CD4-positive, alpha-beta T cell (primary cell): Measurements from ENCODE around the gene RPS15. TPM values are rescaled to one million over a fixed set of nuclear protein-coding genes. Genes with fewer than 3 reads are reported as not detected.

Source experiments
- ATAC-seq: fragments of 200-7000 bp; cut with Tn5 transposase; one replicate; pipeline ENCODE4 v1.10.0; 2022; ENCODE audit warnings: mild to moderate bottlenecking; ENCODE audit not compliant: poor library complexity
- CTCF ChIA-PET: fragments of 350-600 bp; sonication (Branson Sonifier 250); formaldehyde crosslinking; loops from one replicate; lab custom pipeline; 2021; ENCODE audit warnings: antibody characterized with exemption, inconsistent platforms; lab: Charles Lee
- POLR2A ChIA-PET: fragments of 350-600 bp; sonication (Branson Sonifier 250); formaldehyde crosslinking; loops from one replicate; lab custom pipeline; 2021; ENCODE audit warnings: antibody characterized with exemption, inconsistent platforms; lab: Charles Lee
- DNase-seq, 14 experiments: peaks; one replicate each; pipeline ENCODE4 v3.0.0-alpha.2; 2013 to 2020; ENCODE audit warnings: mixed read lengths in 2 of 14
- H3K27ac ChIP-seq, 2 donors: one replicate each; pipeline versions ENCODE4 v1.5.1 to v1.7.0; 2013; ENCODE audit warnings: low read length in 2 of 2, low read depth in 1 of 2, mild to moderate bottlenecking in 1 of 2
- H3K27me3 ChIP-seq, 2 experiments: 1 replicate in 1 of 2; 2 replicates in 1 of 2; pipeline versions ENCODE4 v1.6.1 to v1.7.0; 2013; ENCODE audit warnings: low read length in 2 of 2, control low read depth in 1 of 2, mild to moderate bottlenecking in 1 of 2, moderate library complexity in 1 of 2; ENCODE audit not compliant: insufficient read depth in 2 of 2, control insufficient read depth in 1 of 2
- H3K36me3 ChIP-seq: one replicate; pipeline ENCODE4 v1.6.1; 2013; ENCODE audit warnings: low read length, control low read depth; ENCODE audit not compliant: insufficient read depth
- H3K4me1 ChIP-seq: one replicate; pipeline ENCODE4 v1.6.1; 2013; ENCODE audit warnings: low read length, control low read depth; ENCODE audit not compliant: insufficient read depth
- H3K4me3 ChIP-seq: one replicate; pipeline ENCODE4 v1.5.1; 2013; ENCODE audit warnings: mild to moderate bottlenecking, low read length, moderate library complexity
- H3K9me3 ChIP-seq, 2 experiments: 1 replicate in 1 of 2; 2 replicates in 1 of 2; pipeline versions ENCODE4 v1.6.1 to v1.7.0; 2013; ENCODE audit warnings: low read length in 2 of 2, mild to moderate bottlenecking in 2 of 2, control low read depth in 1 of 2, moderate library complexity in 1 of 2; ENCODE audit not compliant: control insufficient read depth in 1 of 2, insufficient read depth in 1 of 2
- H3K27ac Mint-ChIP-seq: one replicate; pipeline ENCODE4 v1.8.0; 2020; ENCODE audit warnings: mixed read lengths
- H3K27me3 Mint-ChIP-seq: one replicate; pipeline ENCODE4 v1.8.0; 2021; ENCODE audit warnings: mixed read lengths
- H3K36me3 Mint-ChIP-seq: one replicate; pipeline ENCODE4 v1.8.0; 2021; ENCODE audit warnings: low read depth, mixed read lengths
- H3K4me1 Mint-ChIP-seq: one replicate; pipeline ENCODE4 v1.8.0; 2021; ENCODE audit warnings: low read depth, mixed read lengths
- H3K4me3 Mint-ChIP-seq: one replicate; pipeline ENCODE4 v1.8.0; 2020; ENCODE audit warnings: mild to moderate bottlenecking, mixed read lengths
- H3K9me3 Mint-ChIP-seq: one replicate; pipeline ENCODE4 v1.8.0; 2020; ENCODE audit warnings: mixed read lengths
- intact Hi-C, 2 experiments: fragments of 100-400 bp; cut with DNase I in 1 of 2; cut with micrococcal nuclease in 1 of 2; formaldehyde crosslinking; loops; one replicate each; pipeline versions ENCODE4 v1.15.1 to v1.9.0; 2023 to 2025; cut with DNase I, micrococcal nuclease
- total RNA-seq, 174 experiments: library from RNA in 2 of 174; stranded (reverse) in 2 of 174; gene quantifications; one replicate each; pipeline ENCODE4 v1.2.3 and lab custom pipeline; 2021 to 2026
- TF ChIP-seq, protein P1 (sequence below): fragments of 200-600 bp; IDR thresholded peaks from one replicate; pipeline ENCODE4 v1.8.0; 2022; ENCODE audit warnings: antibody characterized with exemption, mild to moderate bottlenecking

The RPS15 gene
- total RNA-seq, 2 experiments from 2014 or later, result 2,193 to 2,200 TPM

DNA sequence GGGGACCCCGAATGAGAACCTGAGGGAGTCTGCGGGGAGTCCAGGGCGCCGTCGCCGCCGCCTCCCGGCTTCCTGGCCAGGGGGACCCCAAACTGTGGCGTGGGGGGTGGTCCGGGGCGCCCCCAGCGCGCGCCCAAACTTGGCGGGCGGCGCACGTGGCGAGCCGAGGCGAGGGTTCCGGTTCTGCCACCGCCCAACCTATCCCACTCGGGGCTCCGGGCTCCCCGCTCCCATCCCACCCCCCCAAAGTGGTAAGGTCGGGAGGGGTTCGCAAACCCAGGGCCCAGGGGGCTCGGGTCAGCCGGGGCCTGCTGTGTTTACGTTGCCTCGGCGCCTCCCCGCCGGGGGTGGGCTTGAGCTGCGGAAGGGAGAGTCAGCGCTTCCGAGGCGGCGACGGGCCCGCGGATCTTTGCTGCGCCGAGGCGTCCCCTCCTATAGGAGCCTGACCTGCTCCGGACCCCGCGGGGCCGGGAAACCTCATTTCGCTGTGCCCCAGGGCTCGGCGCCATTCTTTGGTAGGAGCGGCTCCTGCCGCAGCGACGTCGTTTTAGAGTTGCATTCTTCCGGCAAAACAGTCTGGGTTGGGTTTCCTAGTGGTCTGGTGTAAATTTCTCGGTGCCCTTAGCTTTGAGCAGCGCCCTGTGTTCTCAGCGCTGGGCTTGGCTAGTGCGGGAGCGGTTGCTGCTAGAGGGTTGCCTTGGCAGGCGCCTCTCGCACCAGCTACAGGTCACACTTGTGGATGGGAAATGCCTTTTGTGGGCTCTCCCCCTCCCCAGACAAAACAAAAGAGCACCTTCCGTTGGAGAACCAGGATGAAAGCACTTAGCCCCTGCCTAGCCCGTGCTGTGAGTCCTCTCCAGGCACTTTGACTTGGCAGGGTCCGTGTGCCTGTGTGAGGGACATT, 29.6 kb upstream of the RPS15 start:
- TF ChIP-seq, protein P1, sequence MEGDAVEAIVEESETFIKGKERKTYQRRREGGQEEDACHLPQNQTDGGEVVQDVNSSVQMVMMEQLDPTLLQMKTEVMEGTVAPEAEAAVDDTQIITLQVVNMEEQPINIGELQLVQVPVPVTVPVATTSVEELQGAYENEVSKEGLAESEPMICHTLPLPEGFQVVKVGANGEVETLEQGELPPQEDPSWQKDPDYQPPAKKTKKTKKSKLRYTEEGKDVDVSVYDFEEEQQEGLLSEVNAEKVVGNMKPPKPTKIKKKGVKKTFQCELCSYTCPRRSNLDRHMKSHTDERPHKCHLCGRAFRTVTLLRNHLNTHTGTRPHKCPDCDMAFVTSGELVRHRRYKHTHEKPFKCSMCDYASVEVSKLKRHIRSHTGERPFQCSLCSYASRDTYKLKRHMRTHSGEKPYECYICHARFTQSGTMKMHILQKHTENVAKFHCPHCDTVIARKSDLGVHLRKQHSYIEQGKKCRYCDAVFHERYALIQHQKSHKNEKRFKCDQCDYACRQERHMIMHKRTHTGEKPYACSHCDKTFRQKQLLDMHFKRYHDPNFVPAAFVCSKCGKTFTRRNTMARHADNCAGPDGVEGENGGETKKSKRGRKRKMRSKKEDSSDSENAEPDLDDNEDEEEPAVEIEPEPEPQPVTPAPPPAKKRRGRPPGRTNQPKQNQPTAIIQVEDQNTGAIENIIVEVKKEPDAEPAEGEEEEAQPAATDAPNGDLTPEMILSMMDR, result no peak
- peak overlapping the region; percentile 97 for H3K27ac Mint-ChIP-seq

DNA sequence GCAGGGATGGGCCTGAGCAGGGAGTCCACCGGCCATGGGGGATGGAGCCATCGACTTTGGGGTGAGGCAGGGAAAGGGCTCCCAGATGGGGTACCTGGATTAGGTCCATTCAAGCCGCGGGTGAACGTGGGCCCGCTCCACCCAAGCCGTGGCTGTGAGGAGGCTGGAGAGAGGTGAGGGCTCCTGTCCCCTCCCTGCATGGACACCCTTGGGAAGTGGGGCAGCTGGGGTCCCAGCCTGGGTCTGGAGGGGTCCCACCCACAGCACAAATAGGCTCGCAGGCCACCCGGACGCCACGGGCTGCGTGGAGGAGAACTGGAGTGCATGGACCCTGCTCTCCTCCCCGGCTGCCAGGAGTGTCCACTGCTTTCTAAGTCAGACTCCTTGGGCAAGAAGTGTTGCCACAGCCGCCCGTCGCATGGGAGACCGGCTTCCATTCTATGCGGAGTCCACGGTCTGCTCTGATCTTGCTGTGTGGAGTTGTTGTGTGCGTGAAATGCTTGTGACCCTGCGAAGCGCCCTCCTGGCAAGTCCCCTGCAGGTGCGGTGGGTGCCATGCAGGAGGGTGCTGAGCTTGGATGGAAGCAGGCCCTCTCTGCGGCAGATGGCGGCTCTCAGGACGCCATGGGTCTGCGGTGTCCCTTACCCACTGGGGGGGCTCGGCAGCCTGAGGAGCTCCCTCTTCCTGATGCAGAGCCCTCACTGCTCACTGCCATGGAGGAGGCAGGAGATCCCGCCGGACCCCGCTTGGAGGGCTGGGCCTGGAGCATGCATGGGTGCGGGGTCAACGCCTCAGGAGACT, 28.8 kb upstream of the RPS15 start:
- Histone ChIP-seq H3K27ac (peak overlapping the region; percentile 91), H3K36me3 (peaks cover 38% of the 10 kb centered on the region), H3K9me3 (no peaks in the 10 kb centered on the region), H3K27me3 (no peaks in the 10 kb centered on the region), H3K4me3 (peak overlapping the region; percentile 89), H3K4me1 (peaks cover 70% of the 10 kb centered on the region)
- intact Hi-C loops, result loop anchor here (5.0 to 10.0 kb wide), 4 partner anchors 135 to 855 kb away; partner anchors contain the start of genes BSG (in 1 of the 2), FAM174C (in 1 of the 2) and TCF3 (in 1 of the 2)
- POLR2A ChIA-PET, result interaction anchor here (0.8 to 2.6 kb wide), 6 partner anchors 9 to 141 kb away, joined by 3 to 11 read pairs (median 3); partner anchors contain the start of genes CIRBP and NDUFS7
- Mint-ChIP-seq H3K36me3 (peaks cover 38% of the 10 kb centered on the region), H3K4me3 (peak overlapping the region; percentile 96), H3K27me3 (no peaks in the 10 kb centered on the region), H3K27ac (peak overlapping the region; percentile 97), H3K9me3 (no peaks in the 10 kb centered on the region), H3K4me1 (peaks cover 57% of the 10 kb centered on the region)
- no peak for ATAC-seq
- CTCF ChIA-PET, result interaction anchor here (1.1 kb wide), 1 partner anchor 165 kb away, joined by 3 read pairs; no protein-coding TSS in a partner anchor
- TF ChIP-seq, protein P1, result no peak
- DNase-seq, result no peak

More for the DNA sequence above, 29.6 kb upstream of the RPS15 start:
- no peaks in the 10 kb centered on the region for H3K9me3 ChIP-seq
- H3K4me1 ChIP-seq, result peaks cover 63% of the 10 kb centered on the region
- H3K4me3 ChIP-seq, result peak overlapping the region; percentile 89
- ChIA-PET CTCF (interaction anchor here (1.1 kb wide), 1 partner anchor 164 kb away, joined by 3 read pairs; no protein-coding TSS in a partner anchor), POLR2A (interaction anchor here (0.8 to 2.6 kb wide), 4 partner anchors 25 to 140 kb away, joined by 3 to 11 read pairs (median 4); partner anchors contain the start of genes CIRBP and NDUFS7)
- H3K36me3 ChIP-seq, result peaks cover 35% of the 10 kb centered on the region
- no peaks in the 10 kb centered on the region for H3K9me3 Mint-ChIP-seq
- H3K4me1 Mint-ChIP-seq, result peaks cover 53% of the 10 kb centered on the region
- DNase-seq (peak; percentile 28 to 81 (median 56)), ATAC-seq (peak; percentile 27)
- H3K4me3 Mint-ChIP-seq, result peak overlapping the region; percentile 96
- no peaks in the 10 kb centered on the region for H3K27me3 Mint-ChIP-seq
- peak overlapping the region; percentile 91 for H3K27ac ChIP-seq
- no peaks in the 10 kb centered on the region for H3K27me3 ChIP-seq
- peaks cover 37% of the 10 kb centered on the region for H3K36me3 Mint-ChIP-seq
- intact Hi-C loops, result loop anchor here (5.0 to 10.0 kb wide), 4 partner anchors 134 to 856 kb away; partner anchors contain the start of genes BSG (in 1 of the 2), FAM174C (in 1 of the 2) and TCF3 (in 1 of the 2)
